Mesendoderm (in vitro differentiated cells): Measurements from ENCODE around the gene MBD5.
"Not testable (repeated sequence)": the region's sequence is repeated elsewhere in the genome, so short reads cannot be mapped to it uniquely, and the experiment has no call there.

Source experiments
- DNase-seq: peaks from one replicate; pipeline ENCODE4 v3.0.0; 2013
- H2AK5ac ChIP-seq: 2 replicates; pipeline ENCODE4 v1.6.1; 2013; ENCODE audit warnings: low read length, inconsistent platforms
- H2BK120ac ChIP-seq: 2 replicates; pipeline ENCODE4 v1.6.1; 2013; ENCODE audit warnings: low read depth, mild to moderate bottlenecking, low read length, moderate library complexity, mixed read lengths
- H2BK15ac ChIP-seq: replicated peaks from 2 replicates; pipeline ENCODE4 v1.6.1; 2013; ENCODE audit warnings: low read depth, mild to moderate bottlenecking, moderate library complexity
- H2BK5ac ChIP-seq: 2 replicates; pipeline ENCODE4 v1.6.1; 2013; ENCODE audit warnings: low read length, inconsistent platforms
- H3K18ac ChIP-seq: 2 replicates; pipeline ENCODE4 v1.6.1; 2013; ENCODE audit warnings: mild to moderate bottlenecking, low read length, mixed read lengths
- H3K23ac ChIP-seq: one replicate; pipeline ENCODE4 v1.6.1; 2013; ENCODE audit warnings: low read length
- H3K27ac ChIP-seq: 2 replicates; pipeline ENCODE4 v1.5.1; 2013; ENCODE audit warnings: low read depth, mild to moderate bottlenecking, inconsistent platforms, low read length, moderate library complexity
- H3K27me3 ChIP-seq: 2 replicates; pipeline ENCODE4 v1.6.1; 2013; ENCODE audit warnings: low read length, control low read depth, mild to moderate bottlenecking, inconsistent platforms; ENCODE audit not compliant: insufficient read depth, poor library complexity
- H3K36me3 ChIP-seq: 2 replicates; pipeline ENCODE4 v1.6.1; 2013; ENCODE audit warnings: low read length, inconsistent platforms; ENCODE audit not compliant: control insufficient read depth, insufficient read depth
- H3K4ac ChIP-seq: one replicate; pipeline ENCODE4 v1.6.1; 2013; ENCODE audit warnings: low read depth, mild to moderate bottlenecking, low read length, moderate library complexity
- H3K4me1 ChIP-seq: 2 replicates; pipeline ENCODE4 v1.6.1; 2013; ENCODE audit warnings: low read depth, low read length, inconsistent platforms; ENCODE audit not compliant: control insufficient read depth
- H3K4me2 ChIP-seq: 2 replicates; pipeline ENCODE4 v1.6.1; 2013; ENCODE audit warnings: low read length
- H3K4me3 ChIP-seq: 2 replicates; pipeline ENCODE4 v1.5.1; 2013; ENCODE audit warnings: mild to moderate bottlenecking, low read length
- H3K56ac ChIP-seq: one replicate; pipeline ENCODE4 v1.6.1; 2013; ENCODE audit warnings: low read length
- H3K79me1 ChIP-seq: 2 replicates; pipeline ENCODE4 v1.6.1; 2013; ENCODE audit warnings: low read length, inconsistent platforms
- H3K79me2 ChIP-seq: 2 replicates; pipeline ENCODE4 v1.6.1; 2013; ENCODE audit warnings: mild to moderate bottlenecking, low read length; ENCODE audit not compliant: control insufficient read depth, insufficient read depth
- H3K9ac ChIP-seq: 2 replicates; pipeline ENCODE4 v1.6.1; 2013; ENCODE audit warnings: low read length, inconsistent platforms
- H4K5ac ChIP-seq: one replicate; pipeline ENCODE4 v1.6.1; 2013; ENCODE audit warnings: low read length
- H4K8ac ChIP-seq: one replicate; pipeline ENCODE4 v1.6.1; 2013; ENCODE audit warnings: low read depth, mild to moderate bottlenecking, control low read depth, low read length, moderate library complexity
- WGBS: extraction: QIAGEN DNeasy Blood & Tissue Kit; methylation state at CpG from one replicate; pipeline ENCODE4 v1.1.7; 2013; ENCODE audit warnings: low lambda C conversion rate, missing lambda C conversion rate; ENCODE audit not compliant: insufficient coverage; ENCODE audit errors: extremely low coverage; 5-methylcytosine and 5-hydroxymethylcytosine counted together

The MBD5 gene

DNA sequence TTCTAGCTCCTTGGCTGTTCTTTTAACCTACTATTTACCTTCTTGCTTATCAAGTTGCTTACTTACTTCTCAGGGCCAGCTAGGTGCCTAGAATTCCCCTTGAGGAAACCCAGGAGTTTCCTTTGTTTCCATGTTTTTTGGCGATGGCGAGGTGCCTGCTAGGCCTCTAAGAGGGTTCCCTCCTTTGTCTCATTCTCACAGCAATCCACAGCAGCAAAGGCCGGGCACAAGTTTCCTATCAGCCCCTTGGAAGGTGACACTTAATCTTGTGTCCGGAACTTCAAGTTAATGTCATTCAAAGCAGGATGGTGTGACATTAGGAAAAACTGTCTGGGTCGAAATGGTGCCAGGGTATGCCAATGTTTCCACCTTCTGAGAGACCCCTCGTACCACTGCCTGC, 521.7 kb downstream of the MBD5 start:
- Histone ChIP-seq H3K27ac (no peak overlapping the region), H2BK120ac (no peak overlapping the region), H3K27me3 (no peaks in the 10 kb centered on the region), H3K18ac (no peak overlapping the region), H3K4ac (no peak overlapping the region), H3K4me1 (peaks cover 2% of the 10 kb centered on the region), H3K23ac (no peak overlapping the region), H3K4me2 (no peak overlapping the region), H3K4me3 (no peak overlapping the region), H2BK5ac (no peak overlapping the region), H3K79me1 (no peaks in the 10 kb centered on the region), H2BK15ac (no peak overlapping the region), H4K5ac (no peak overlapping the region), H2AK5ac (no peak overlapping the region), H3K36me3 (no peaks in the 10 kb centered on the region), H3K79me2 (no peaks in the 10 kb centered on the region), H4K8ac (no peak overlapping the region), H3K9ac (no peak overlapping the region), H3K56ac (no peak overlapping the region)
- WGBS = no CpG with 5 or more reads among the region's 6 CpGs
- DNase-seq = no peak

DNA sequence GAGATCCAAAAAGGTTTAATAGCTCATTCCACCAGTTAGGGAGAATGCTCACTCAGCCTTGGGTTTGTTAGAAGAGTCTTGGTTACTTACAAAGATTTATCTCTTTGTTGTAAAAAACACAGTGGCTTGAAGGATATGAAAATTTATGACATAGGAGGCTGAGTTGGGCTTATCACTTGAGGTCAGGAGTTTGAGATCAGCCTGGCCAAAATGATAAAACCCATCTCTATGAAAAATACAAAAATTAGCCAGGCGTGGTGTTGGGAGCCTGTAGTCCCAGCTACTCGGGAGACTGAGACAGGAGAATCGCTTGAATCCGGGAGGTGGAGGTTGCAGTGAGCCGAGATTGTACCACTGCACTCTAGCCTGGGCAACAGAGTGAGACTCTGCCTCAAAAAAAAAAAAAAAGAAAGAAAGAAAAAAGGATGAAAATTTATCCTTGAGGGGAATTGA, 522.2 kb downstream of the MBD5 start:
- no CpG with 5 or more reads among the region's 5 CpGs for WGBS
- not testable (repeated sequence) for DNase-seq, H3K18ac ChIP-seq

DNA sequence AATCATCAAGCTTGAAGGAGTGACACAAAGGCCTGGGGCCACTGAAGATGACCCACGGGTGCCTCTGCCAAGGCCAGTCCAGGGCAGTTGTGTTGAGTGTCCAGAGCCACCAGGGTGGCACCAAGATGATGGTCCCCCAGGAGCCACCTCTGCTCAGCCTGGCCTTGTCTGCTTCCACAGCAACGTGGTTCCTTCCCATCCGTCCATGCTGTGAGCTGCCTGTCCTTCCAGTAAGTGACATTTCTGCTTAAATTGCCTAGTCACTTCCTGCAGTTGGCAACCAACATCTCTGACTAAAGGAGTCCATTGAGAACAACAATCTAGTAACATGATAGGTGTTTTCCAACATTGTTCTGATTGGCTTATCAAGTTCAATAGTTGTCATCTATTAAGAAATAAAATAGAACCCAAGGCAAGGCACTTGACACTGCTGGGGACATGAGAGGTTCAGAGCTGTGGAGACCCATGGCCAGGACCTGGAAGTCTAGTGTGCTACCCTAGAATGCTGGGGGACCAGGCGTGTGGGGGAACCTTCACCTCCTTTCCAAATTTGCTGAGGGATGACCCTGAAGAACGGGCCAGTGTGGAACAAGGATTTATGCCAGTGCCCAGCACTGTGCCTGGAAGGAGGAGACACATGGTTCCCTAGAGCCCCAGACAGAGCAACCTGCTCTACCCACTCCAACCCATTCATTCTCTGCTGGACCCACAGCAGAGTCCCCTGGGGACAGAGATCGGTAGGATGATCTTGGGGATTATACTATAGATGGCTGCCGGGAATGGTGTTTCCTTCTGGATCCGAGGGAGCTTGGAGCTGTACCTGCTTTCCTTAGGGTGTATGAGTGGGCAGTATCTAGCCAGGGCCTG, 524.7 kb downstream of the MBD5 start:
- Histone ChIP-seq H2BK15ac (no peak overlapping the region), H2BK120ac (no peak overlapping the region), H4K8ac (no peak overlapping the region), H3K23ac (no peak overlapping the region), H3K4me1 (no peaks in the 10 kb centered on the region), H3K4ac (no peak overlapping the region), H3K79me1 (no peaks in the 10 kb centered on the region), H3K4me3 (no peak overlapping the region), H3K18ac (no peak overlapping the region), H2BK5ac (no peak overlapping the region), H3K36me3 (no peaks in the 10 kb centered on the region), H4K5ac (no peak overlapping the region), H3K27me3 (no peaks in the 10 kb centered on the region), H3K56ac (no peak overlapping the region), H3K9ac (no peak overlapping the region), H2AK5ac (no peak overlapping the region), H3K4me2 (no peak overlapping the region), H3K79me2 (no peaks in the 10 kb centered on the region), H3K27ac (no peak overlapping the region)
- no peak for DNase-seq
- no CpG with 5 or more reads among the region's 8 CpGs for WGBS

More for the DNA sequence above, 522.2 kb downstream of the MBD5 start:
- H3K23ac ChIP-seq, H4K8ac ChIP-seq, H3K4me1 ChIP-seq, H3K4me3 ChIP-seq, H3K27ac ChIP-seq, H3K27me3 ChIP-seq, H3K56ac ChIP-seq, H3K79me2 ChIP-seq, H4K5ac ChIP-seq, H3K4me2 ChIP-seq, H2AK5ac ChIP-seq, H3K79me1 ChIP-seq, H3K36me3 ChIP-seq, H3K4ac ChIP-seq, H2BK15ac ChIP-seq, H2BK120ac ChIP-seq, H2BK5ac ChIP-seq, H3K9ac ChIP-seq: not testable (repeated sequence)

GRCh38 chr2:148546270-148546669, 525.4 kb downstream of the MBD5 start:
- Histone ChIP-seq H3K27me3 (no peaks in the 10 kb centered on the region), H3K4me2 (no peak overlapping the region), H3K18ac (no peak overlapping the region), H3K56ac (no peak overlapping the region), H4K5ac (no peak overlapping the region), H3K79me1 (no peaks in the 10 kb centered on the region), H3K9ac (no peak overlapping the region), H3K4me3 (no peak overlapping the region), H2BK15ac (no peak overlapping the region), H3K23ac (no peak overlapping the region), H2BK5ac (no peak overlapping the region), H3K4me1 (no peaks in the 10 kb centered on the region), H3K27ac (no peak overlapping the region), H4K8ac (no peak overlapping the region), H2BK120ac (no peak overlapping the region), H3K36me3 (no peaks in the 10 kb centered on the region), H3K4ac (no peak overlapping the region), H2AK5ac (no peak overlapping the region), H3K79me2 (no peaks in the 10 kb centered on the region)
- DNase-seq = no peak
- no CpG with 5 or more reads among the region's 1 CpG for WGBS

- Histone ChIP-seq H3K36me3 (no peaks in the 10 kb centered on the region), H3K4me1 (peaks cover 1% of the 10 kb centered on the region), H2AK5ac (no peak overlapping the region), H3K27me3 (no peaks in the 10 kb centered on the region), H3K4me3 (no peak overlapping the region), H3K18ac (no peak overlapping the region), H3K56ac (no peak overlapping the region), H4K8ac (no peak overlapping the region), H2BK5ac (no peak overlapping the region), H3K4me2 (no peak overlapping the region), H2BK15ac (no peak overlapping the region), H3K79me2 (no peaks in the 10 kb centered on the region), H3K27ac (no peak overlapping the region), H3K23ac (no peak overlapping the region), H3K79me1 (no peaks in the 10 kb centered on the region), H2BK120ac (no peak overlapping the region), H4K5ac (no peak overlapping the region), H3K4ac (no peak overlapping the region), H3K9ac (no peak overlapping the region)
- no CpG with 5 or more reads among the region's 7 CpGs for WGBS
- DNase-seq = no peak
Measured at GRCh38 chr2:148548716-148549400, 528.0 kb downstream of the MBD5 start.
